TTC549 (cell line): ENCODE measurements around the gene EIF3L.

Source experiments
- FAIRE-seq: peaks from 2 replicates; lab custom pipeline; 2012; peaks lifted over from hg19 to GRCh38; lab: Jason Lieb, UNC

Gene EIF3L

GRCh38 chr22:37855462-37855861 lies 6.2 kb downstream of the EIF3L start:
- FAIRE-seq = no peak

DNA sequence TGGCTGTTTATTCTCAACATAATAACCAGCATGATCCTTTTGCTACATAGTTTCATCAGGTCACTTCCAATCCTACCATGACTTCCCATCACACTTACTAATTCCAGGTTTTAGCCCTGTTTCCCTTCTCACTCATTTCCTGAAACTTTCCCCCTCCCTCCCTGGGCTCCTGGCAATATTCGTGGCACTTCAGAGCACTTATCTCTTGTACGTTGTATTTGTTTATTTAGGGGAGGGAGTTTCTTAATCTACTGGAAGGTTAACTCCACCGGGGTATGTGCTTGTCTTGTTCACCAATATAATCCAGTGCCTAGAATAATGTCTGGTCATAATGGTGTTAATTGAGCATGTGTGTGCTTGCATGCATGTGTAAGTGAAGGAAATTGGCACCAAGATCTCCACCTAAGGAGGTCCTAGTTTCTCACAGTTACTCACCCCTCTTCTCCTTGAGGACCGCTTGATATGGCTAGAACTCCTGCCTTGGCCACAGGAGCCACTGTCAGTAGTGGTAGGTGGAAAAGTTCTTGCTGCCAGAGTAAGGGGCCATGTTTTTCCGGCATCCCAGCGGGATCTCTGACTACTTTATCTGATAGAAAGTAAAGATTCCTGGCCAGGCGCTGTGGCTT lies 11.7 kb downstream of the EIF3L start:
- no peak for FAIRE-seq

DNA sequence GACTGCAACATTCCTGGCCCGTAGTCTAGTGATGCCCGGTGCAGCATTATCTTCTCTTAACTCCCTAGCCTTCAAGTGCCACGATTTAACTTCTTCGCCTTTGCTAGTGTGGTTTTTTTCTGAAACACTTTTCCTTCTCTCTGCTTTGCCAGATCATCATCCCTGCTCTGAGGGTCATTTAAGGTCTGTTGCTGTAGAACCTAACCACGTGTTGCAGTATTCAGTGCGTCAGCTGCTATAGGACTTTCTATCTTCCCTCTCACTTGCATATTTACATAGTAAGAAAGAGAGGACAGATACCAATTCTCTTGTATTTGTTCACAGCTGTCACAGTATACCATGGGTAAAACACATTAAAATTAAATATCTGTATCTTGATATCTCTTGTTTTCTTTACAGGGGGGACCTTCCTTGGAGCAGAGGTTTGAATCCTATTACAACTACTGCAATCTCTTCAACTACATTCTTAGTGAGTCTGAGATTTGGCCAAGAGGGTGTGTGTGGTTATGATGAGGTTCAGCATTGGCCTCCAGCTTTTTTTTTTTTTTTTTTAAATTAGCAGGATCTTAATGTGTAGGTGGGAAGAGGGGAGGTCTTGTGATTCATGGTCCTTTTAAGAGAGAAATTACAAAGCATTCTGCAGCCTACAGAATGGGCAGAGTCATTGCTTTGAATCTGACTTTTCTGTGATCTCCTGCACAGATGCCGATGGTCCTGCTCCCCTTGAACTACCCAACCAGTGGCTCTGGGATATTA lies 13.5 kb downstream of the EIF3L start:
- FAIRE-seq = no peak

DNA sequence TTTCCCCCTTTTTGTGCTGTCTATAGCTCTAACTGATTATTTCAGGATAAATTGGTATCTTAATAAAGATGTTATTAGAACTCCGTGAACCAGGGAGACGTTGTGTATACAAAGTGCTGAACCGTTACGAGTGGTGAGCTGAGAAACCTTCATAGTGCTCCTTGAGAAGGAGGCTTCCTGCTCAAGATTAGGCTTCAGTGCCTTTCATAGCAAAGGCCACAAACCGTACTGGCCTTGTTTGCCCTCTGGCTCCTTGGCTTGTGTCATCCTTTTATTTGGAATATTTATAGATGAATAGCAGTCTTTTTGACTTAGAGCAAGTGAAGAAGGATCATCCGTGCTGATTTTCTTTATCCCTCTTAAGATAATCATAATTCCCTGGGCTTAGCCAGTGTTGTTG lies 16.3 kb downstream of the EIF3L start:
- FAIRE-seq = no peak

GRCh38 chr22:37870273-37870672 lies 21.1 kb downstream of the EIF3L start:
- FAIRE-seq = no peak

- FAIRE-seq = no peak
These were observed 31.6 kb downstream of the EIF3L start for GRCh38 chr22:37880668-37881440.

GRCh38 chr22:37884420-37884819 lies 35.2 kb downstream of the EIF3L start:
- FAIRE-seq = no peak

DNA sequence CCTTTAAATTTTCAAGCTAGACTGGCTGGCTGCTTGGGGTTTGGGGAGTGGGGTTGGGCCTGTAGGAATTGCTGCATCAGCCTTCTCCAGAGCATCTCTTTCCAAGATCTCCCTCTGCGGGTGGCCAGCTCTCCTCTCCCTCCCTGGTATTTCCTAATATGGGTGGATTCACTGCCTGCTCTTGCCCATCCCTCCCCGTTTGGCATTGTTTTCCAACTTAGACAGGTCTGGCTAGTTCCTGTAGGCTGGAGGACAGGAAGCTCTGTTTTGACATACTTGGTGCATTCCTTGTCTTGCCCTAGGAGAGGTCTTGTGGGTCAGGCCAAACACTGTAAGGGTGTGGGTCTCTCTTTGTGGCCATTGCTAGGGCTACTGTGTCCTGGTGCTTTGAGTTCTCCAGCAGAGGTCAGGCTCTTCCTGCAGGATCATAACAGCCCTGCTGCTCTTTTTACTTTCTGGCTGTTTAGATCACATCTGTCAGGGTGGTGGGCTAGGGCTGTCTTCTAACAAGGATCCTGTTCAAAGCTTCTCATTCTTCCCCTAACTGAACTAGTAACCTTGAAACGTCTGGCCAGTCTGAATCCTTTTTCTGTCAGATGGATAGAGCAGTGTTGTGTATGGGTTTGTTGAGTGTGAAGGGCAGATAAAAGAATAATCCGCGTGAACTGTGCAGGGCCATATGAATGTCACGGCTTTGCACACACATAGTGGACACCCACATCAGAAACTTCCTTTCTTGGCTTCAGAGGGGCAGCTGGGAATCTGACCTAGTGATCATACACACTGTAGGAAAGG lies 38.6 kb downstream of the EIF3L start:
- FAIRE-seq = no peak

DNA sequence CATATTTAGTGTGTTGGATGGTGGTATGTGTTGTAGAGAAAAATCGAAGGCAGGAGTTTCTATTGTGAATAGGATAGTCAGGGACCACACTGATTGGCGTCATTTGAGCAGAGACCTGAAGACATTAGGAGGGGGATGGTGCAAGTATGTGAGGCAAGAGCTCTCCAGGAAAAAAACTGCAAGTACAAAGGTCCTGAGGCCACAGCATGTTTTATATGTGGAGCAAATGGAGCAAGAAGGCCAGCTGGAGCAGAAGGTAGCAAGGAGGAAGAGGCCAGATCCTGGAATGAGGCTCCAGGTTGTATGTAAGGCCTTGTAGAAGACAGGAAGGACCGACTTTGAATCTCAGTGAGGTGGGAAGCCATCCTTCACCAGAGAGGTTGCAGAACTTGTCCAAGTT lies 42.7 kb downstream of the EIF3L start:
- no peak for FAIRE-seq

- FAIRE-seq = no peak
These were observed 43.5 kb downstream of the EIF3L start for GRCh38 chr22:37892566-37893335.

GRCh38 chr22:37893583-37893983 lies 44.4 kb downstream of the EIF3L start:
- no peak for FAIRE-seq

GRCh38 chr22:37894939-37895670 lies 45.9 kb downstream of the EIF3L start:
- no peak for FAIRE-seq

DNA sequence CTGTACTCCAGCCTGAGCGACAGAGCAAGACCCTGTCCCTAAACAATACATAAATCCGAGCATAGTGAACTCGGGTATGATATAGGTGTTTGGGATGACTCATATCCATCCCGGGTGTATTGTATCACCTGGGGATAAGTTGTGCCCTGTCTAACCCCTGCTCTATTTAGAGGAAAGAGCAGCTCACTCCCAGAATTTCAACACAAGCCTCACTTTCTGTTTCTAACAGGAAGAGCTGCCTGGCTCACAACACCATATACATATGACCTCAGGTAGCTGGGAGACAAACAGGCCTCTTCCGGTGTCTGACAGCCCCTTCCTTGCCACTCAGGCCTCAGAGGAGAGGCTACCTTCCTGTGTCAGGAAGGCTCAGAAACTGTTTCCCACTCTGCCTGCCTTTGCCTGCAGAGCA lies 47.0 kb downstream of the EIF3L start:
- FAIRE-seq = no peak

DNA sequence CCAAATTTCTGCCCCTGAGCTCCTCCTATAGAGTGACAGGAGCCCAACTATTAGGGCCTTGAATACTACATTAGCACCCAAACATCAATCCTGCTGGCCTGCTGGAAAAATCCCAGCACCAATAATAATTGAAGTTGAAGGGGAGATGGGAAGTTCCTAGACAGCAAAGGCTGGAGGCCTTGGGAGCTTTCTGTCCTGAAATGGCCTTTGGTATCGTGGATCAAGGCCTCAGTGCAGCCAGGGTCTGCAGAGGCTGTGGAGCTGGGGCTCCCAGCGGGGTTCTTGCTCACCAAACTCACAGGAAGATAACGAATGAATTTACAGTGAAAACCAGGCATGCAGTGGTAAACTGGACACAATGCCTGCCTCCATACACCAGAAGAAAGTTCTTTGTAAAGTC lies 47.7 kb downstream of the EIF3L start:
- FAIRE-seq = no peak

GRCh38 chr22:37897807-37898206 lies 48.6 kb downstream of the EIF3L start:
- no peak for FAIRE-seq

DNA sequence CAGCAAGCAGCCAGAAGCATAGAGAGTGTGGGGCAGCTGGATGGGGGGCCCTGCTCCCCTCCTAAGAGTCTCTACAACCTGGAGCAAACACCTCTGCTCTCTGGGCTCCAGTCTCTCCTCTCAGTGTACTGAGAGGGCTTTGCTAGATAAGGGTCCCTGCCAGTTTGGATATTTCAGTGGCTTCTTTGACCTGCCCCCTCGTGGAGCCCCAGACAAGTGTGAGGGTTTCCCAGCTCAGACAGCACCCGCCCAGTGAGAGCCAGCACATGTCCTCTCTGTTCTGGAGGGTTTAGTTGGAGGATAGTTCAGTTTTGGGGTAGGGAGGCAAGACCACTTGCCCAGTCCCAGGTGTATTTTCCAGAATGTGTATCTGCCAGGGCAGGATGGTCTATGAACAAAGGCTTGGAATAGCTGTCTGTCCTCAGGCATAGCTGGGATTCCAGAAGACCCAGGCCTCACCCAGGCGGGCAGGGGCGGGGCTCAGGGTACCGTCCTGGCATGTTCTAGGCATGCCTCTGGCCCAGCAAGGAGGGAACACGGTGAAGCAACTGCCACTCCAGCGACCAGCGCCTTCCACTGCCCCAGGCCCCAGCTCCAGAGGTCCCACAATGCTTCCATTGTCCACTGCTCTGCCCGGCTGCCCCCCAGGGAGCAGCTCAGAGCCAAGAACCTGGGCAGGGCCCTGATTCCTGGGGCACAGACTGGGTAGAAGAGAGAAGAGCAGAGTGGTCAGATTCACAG lies 49.4 kb downstream of the EIF3L start:
- FAIRE-seq = no peak

GRCh38 chr22:37904572-37905533 lies 55.6 kb downstream of the EIF3L start:
- FAIRE-seq = no peak

GRCh38 chr22:37905534-37906363 lies 56.5 kb downstream of the EIF3L start, which contains the start of gene MICALL1:
Gene MICALL1, plus strand, starts transcription at chr22:37906297. Its CDS starts 126 bp downstream, at chr22:37906423.
- FAIRE-seq = no peak
